Peyer's patch (tissue), 4 donors: Measurements from ENCODE around the gene PLCH2. TPM values are rescaled to one million over a fixed set of nuclear protein-coding genes. Genes with fewer than 3 reads are reported as not detected.

Source experiments
- DNase-seq, 3 donors: peaks; one replicate each; pipeline ENCODE4 v3.0.0-alpha.2; 2017 to 2019
- H3K27ac ChIP-seq, 4 donors: fragments of 200-600 bp; sonication (generic); one replicate each; pipeline ENCODE4 v1.5.1; 2016 to 2019
- H3K27me3 ChIP-seq, 2 donors: fragments of 200-600 bp; sonication (generic); one replicate each; pipeline ENCODE4 v1.5.1; 2019
- H3K36me3 ChIP-seq, 3 donors: fragments of 200-600 bp; sonication (generic); one replicate each; pipeline ENCODE4 v1.5.1; 2016 to 2019
- H3K4me1 ChIP-seq, 4 donors: fragments of 200-600 bp; sonication (generic); one replicate each; pipeline ENCODE4 v1.5.1; 2016 to 2019
- H3K4me3 ChIP-seq, 4 donors: fragments of 200-600 bp; sonication (generic); 1 replicate in 3 of 4; 2 replicates in 1 of 4; pipeline ENCODE4 v1.5.1; 2016 to 2019; ENCODE audit warnings: mild to moderate bottlenecking in 1 of 4
- H3K9me3 ChIP-seq, 4 donors: fragments of 200-600 bp; sonication (generic); one replicate each; pipeline ENCODE4 v1.5.1; 2016 to 2019; ENCODE audit warnings: mild to moderate bottlenecking in 1 of 4
- POLR2A ChIP-seq, 2 donors: fragments of 450-650 bp; IDR thresholded peaks; one replicate each; pipeline ENCODE4 v1.5.1; 2017; ENCODE audit warnings: antibody characterized with exemption in 2 of 2, mild to moderate bottlenecking in 2 of 2, moderate library complexity in 2 of 2
- total RNA-seq, 4 donors: library from RNA; depleted of rRNA; stranded (reverse); fragments of >200 nt; gene quantifications; one replicate each; pipeline ENCODE4 v1.1.0, GENCODE V29; 2016
- TF ChIP-seq, protein P1 (sequence below), 6 experiments: fragments of 450-650 bp in 4 of 6; fragments of 200-600 bp in 2 of 6; sonication (generic) in 1 of 6; IDR thresholded peaks; one replicate each; pipeline ENCODE4 v1.5.1; 2017 to 2019; ENCODE audit warnings: antibody characterized with exemption in 6 of 6, mild to moderate bottlenecking in 3 of 6, moderate library complexity in 1 of 6

Gene PLCH2
- total RNA-seq, 4 donors from 2014 or later = 2.5 to 18.3 (median 7.8) TPM

GRCh38 chr1:2443277-2444137, 32.6 kb upstream of the PLCH2 start:
- Histone ChIP-seq H3K36me3 (no peaks in the 10 kb centered on the region), H3K27me3 (peaks cover 0 to 12% of the 10 kb centered on the region in 2 donors), H3K9me3 (no peaks in the 10 kb centered on the region), H3K4me3 (no peak overlapping the region), H3K4me1 (peaks cover 0 to 5% (median 0%) of the 10 kb centered on the region in 4 donors), H3K27ac (no peak overlapping the region)
- TF ChIP-seq POLR2A (IDR thresholded peaks at IDR 0.05) = no peak
- TF ChIP-seq, protein P1, sequence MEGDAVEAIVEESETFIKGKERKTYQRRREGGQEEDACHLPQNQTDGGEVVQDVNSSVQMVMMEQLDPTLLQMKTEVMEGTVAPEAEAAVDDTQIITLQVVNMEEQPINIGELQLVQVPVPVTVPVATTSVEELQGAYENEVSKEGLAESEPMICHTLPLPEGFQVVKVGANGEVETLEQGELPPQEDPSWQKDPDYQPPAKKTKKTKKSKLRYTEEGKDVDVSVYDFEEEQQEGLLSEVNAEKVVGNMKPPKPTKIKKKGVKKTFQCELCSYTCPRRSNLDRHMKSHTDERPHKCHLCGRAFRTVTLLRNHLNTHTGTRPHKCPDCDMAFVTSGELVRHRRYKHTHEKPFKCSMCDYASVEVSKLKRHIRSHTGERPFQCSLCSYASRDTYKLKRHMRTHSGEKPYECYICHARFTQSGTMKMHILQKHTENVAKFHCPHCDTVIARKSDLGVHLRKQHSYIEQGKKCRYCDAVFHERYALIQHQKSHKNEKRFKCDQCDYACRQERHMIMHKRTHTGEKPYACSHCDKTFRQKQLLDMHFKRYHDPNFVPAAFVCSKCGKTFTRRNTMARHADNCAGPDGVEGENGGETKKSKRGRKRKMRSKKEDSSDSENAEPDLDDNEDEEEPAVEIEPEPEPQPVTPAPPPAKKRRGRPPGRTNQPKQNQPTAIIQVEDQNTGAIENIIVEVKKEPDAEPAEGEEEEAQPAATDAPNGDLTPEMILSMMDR (IDR thresholded peaks at IDR 0.05) = peak in 1 of 6 experiments; percentile 16
- no peak for DNase-seq

- H3K27me3 ChIP-seq = peaks cover 0 to 12% of the 10 kb centered on the region in 2 donors
- no peak overlapping the region for H3K27ac ChIP-seq
- no peaks in the 10 kb centered on the region for H3K9me3 ChIP-seq
- no peaks in the 10 kb centered on the region for H3K36me3 ChIP-seq
- TF ChIP-seq, protein P1 (IDR thresholded peaks at IDR 0.05) = no peak
- no peak for TF ChIP-seq POLR2A (IDR thresholded peaks at IDR 0.05)
- DNase-seq = no peak
- no peak overlapping the region for H3K4me3 ChIP-seq
- peaks cover 0 to 5% (median 0%) of the 10 kb centered on the region in 4 donors for H3K4me1 ChIP-seq
These were observed 31.9 kb upstream of the PLCH2 start for GRCh38 chr1:2444138-2444591.

- Histone ChIP-seq H3K4me1 (peaks cover 0 to 5% (median 0%) of the 10 kb centered on the region in 4 donors), H3K4me3 (no peak overlapping the region), H3K27me3 (peaks cover 0 to 12% of the 10 kb centered on the region in 2 donors), H3K27ac (no peak overlapping the region), H3K9me3 (no peaks in the 10 kb centered on the region), H3K36me3 (no peaks in the 10 kb centered on the region)
- TF ChIP-seq, protein P1 (IDR thresholded peaks at IDR 0.05) = no peak
- no peak for TF ChIP-seq POLR2A (IDR thresholded peaks at IDR 0.05)
- no peak for DNase-seq
These were observed 30.8 kb upstream of the PLCH2 start for GRCh38 chr1:2445162-2445822.

DNA sequence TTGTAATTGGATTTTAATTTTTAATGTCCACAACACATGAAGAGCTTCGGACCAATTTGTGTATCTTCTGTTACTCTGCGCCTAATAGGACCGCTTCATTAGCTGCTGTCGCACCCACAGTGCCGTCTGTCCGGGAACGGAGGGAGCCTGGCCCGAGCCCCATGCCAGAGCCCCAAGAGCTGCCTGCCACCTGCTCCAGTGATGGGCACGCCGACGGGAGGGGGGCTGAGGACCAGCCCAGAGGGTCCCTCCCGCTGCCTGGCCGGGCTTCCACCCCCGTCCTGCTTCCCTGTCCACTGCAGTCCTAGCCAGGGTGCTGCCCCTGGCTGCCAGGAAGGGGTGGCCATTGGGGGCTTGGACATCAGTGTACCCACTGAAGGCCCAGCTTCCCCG, 30.3 kb upstream of the PLCH2 start:
- TF ChIP-seq, protein P1 (IDR thresholded peaks at IDR 0.05) = no peak
- TF ChIP-seq POLR2A (IDR thresholded peaks at IDR 0.05) = no peak
- Histone ChIP-seq H3K9me3 (no peaks in the 10 kb centered on the region), H3K27me3 (peaks cover 0 to 12% of the 10 kb centered on the region in 2 donors), H3K36me3 (no peaks in the 10 kb centered on the region), H3K27ac (no peak overlapping the region), H3K4me3 (no peak overlapping the region), H3K4me1 (peaks cover 0 to 5% (median 0%) of the 10 kb centered on the region in 4 donors)
- no peak for DNase-seq

- TF ChIP-seq POLR2A (IDR thresholded peaks at IDR 0.05) = no peak
- TF ChIP-seq, protein P1 (IDR thresholded peaks at IDR 0.05) = no peak
- Histone ChIP-seq H3K36me3 (no peaks in the 10 kb centered on the region), H3K27me3 (peaks cover 0 to 12% of the 10 kb centered on the region in 2 donors), H3K4me3 (no peak overlapping the region), H3K27ac (no peak overlapping the region), H3K4me1 (peaks cover 0 to 5% (median 0%) of the 10 kb centered on the region in 4 donors), H3K9me3 (no peaks in the 10 kb centered on the region)
- DNase-seq = no peak
These were observed 29.7 kb upstream of the PLCH2 start for GRCh38 chr1:2446394-2446793.
